Endothelial cell of umbilical vein (primary cell): ENCODE measurements around the gene NUP155.
"Not testable (repeated sequence)": the region's sequence is repeated elsewhere in the genome, so short reads cannot be mapped to it uniquely, and the experiment has no call there.

Source experiments
- EZH2 ChIP-seq: IDR thresholded peaks from 2 replicates; pipeline ENCODE4 v1.6.1; 2012; ENCODE audit warnings: borderline replicate concordance, low read depth, mild to moderate bottlenecking, moderate library complexity, low read length, inconsistent platforms; ENCODE audit not compliant: severe bottlenecking
- GATA2 ChIP-seq: IDR thresholded peaks from 2 replicates; pipeline ENCODE4 v1.7.0; 2011; ENCODE audit warnings: low read depth, mild to moderate bottlenecking, moderate library complexity, mixed read lengths, low read length; ENCODE audit not compliant: insufficient read length, insufficient read depth
- JUN ChIP-seq: IDR thresholded peaks from 2 replicates; pipeline ENCODE4 v1.6.1; 2011; ENCODE audit warnings: borderline replicate concordance, low read depth; ENCODE audit not compliant: insufficient read length, insufficient read depth
- MAX ChIP-seq: IDR thresholded peaks from 2 replicates; pipeline ENCODE4 v1.6.1; 2011; ENCODE audit not compliant: insufficient read depth, insufficient read length
- MYC ChIP-seq: IDR thresholded peaks from one replicate; pipeline ENCODE4 v1.6.1; 2011; ENCODE audit warnings: mild to moderate bottlenecking, low read depth, low read length
- POLR2A ChIP-seq: IDR thresholded peaks from 2 replicates; pipeline ENCODE4 v1.6.1; 2012; ENCODE audit warnings: low read depth, mild to moderate bottlenecking, control low read depth, low read length
- POLR2AphosphoS5 ChIP-seq: IDR thresholded peaks from 2 replicates; pipeline ENCODE4 v1.6.1; 2012; ENCODE audit warnings: low read depth, mild to moderate bottlenecking, control low read depth, low read length, moderate library complexity; ENCODE audit not compliant: insufficient read depth
- TF ChIP-seq, protein P1 (sequence below), 2 donors: IDR thresholded peaks; 1 replicate in 1 of 2; 2 replicates in 1 of 2; pipeline ENCODE4 v1.5.1; 2011; ENCODE audit warnings: low read length in 2 of 2, mild to moderate bottlenecking in 2 of 2, moderate library complexity in 2 of 2, control low read depth in 1 of 2, inconsistent platforms in 1 of 2, low read depth in 1 of 2; ENCODE audit not compliant: insufficient read depth in 1 of 2; ENCODE audit errors: extremely low read depth in 1 of 2

DNA sequence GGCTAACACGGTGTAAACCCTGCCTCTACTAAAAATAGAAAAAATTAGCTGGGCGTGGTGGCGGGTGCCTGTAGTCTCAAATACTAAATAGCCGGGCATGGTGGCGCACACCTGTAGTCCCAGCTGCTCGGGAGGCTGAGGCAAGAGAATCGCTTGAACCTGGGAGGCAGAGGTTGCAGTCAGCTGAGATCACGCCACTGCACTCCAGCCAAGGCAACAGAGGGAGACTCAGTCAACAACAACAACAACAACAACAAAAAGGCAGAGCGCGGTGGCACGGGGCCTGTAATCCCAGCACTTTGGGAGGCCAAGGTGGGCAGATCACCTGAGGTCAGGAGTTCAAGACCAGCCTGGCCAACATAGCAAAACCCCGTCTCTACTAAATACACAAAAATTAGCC, 7.2 kb upstream of the NUP155 start:
- TF ChIP-seq MYC, GATA2, MAX, JUN, EZH2, POLR2A, POLR2AphosphoS5: not testable (repeated sequence)
- TF ChIP-seq, protein P1, sequence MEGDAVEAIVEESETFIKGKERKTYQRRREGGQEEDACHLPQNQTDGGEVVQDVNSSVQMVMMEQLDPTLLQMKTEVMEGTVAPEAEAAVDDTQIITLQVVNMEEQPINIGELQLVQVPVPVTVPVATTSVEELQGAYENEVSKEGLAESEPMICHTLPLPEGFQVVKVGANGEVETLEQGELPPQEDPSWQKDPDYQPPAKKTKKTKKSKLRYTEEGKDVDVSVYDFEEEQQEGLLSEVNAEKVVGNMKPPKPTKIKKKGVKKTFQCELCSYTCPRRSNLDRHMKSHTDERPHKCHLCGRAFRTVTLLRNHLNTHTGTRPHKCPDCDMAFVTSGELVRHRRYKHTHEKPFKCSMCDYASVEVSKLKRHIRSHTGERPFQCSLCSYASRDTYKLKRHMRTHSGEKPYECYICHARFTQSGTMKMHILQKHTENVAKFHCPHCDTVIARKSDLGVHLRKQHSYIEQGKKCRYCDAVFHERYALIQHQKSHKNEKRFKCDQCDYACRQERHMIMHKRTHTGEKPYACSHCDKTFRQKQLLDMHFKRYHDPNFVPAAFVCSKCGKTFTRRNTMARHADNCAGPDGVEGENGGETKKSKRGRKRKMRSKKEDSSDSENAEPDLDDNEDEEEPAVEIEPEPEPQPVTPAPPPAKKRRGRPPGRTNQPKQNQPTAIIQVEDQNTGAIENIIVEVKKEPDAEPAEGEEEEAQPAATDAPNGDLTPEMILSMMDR (IDR thresholded peaks at IDR 0.05; ENCODE audit: extremely low read depth in 1 of 2, insufficient read depth in 1 of 2, low read depth in 1 of 2, low read length in 2 of 2): not testable (repeated sequence)
